Left renal pelvis (tissue), 4 donors: Measurements from ENCODE around the gene SMIM13. TPM values are rescaled to one million over a fixed set of nuclear protein-coding genes. Genes with fewer than 3 reads are reported as not detected.
A peak's percentile ranks its signal among the peaks of the same experiment; 100 is the strongest.

Experiments
- DNase-seq, 4 donors: peaks; one replicate each; pipeline ENCODE4 v3.0.0-alpha.2; 2013; ENCODE audit warnings: low read depth in 4 of 4, low spot score in 3 of 4
- polyA plus RNA-seq, 4 donors: library from polyadenylated mRNA; unstranded; fragments of 120-200 nt; gene quantifications; one replicate each; pipeline ENCODE4 v1.2.1, GENCODE V29; 2013; ENCODE audit not compliant: insufficient read length in 4 of 4

The SMIM13 gene
- polyA plus RNA-seq, 4 donors = 16.6 to 21.6 (median 18.8) TPM

DNA sequence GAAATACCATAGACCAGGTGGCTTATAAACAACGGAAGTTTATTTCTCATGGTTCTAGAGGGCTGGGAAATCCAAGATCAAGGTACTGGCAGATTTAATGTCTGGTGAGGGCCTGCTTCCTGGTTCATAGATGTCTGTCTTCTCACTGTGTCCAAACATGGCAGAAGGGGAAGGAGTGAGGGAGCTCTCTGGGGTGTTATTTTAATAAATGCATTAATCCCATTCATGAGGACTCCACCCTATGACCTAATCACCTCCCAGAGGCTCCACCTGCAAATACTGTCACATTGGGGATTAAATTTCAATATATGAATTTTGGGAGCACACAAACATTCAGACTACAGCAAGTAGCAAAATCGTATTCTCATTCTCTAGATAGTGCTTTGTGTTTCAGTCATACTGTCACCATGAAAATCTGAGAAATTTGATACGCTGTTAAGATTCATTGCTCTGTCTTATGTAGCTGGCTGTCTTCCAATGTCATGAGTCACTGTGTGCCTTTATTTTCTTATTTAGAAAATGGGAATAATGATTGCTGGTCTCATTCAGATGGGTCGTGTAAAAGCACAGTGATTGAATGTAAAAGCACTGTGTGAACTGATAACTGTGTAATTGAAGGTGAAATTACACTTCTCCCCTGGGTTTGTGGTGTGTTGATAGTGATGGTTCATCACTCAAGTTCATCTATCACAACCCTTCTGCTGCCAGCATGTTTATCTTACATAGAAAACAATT is 26.8 kb downstream of the SMIM13 start:
- no peak for DNase-seq

DNA sequence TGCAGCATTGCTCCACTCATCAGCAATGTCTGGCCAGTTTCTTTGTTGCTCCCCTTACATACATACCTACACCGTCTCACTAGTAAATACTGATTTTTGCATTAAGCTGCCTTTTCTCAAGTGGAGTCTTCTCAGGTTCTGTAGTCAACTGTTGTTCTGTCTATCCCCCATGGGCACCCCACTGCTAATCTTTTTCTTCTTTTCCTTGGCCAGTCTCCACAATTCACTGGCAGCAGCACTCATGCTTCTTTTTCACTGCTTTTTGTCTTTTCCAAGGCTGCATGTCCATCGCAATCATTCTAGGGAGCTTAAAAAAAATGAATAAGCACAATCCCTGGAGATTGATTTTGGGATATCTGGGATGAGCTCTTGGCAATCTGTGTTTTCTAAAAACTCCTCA is 28.2 kb downstream of the SMIM13 start:
- DNase-seq = no peak

- DNase-seq = no peak
Observed at GRCh38 chr6:11122380-11122779, 28.7 kb downstream of the SMIM13 start.

DNA sequence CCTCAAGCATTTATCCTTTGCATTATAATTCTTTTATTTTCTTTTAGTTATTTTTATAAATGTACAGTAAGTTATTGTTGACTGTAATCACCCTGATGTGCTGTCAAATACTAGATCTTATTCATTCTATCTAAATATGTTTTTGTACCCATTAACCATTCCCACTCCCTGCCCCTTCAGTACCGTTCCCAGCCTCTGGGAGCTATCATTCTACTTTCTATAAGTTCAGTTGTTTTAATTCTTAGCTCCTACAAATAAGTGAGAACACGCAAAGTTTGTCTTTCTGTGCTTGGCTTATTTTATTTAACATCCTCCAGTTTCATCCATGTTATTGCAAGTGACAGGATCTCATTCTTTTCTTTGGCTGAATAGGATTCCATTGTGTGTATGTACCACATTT is 30.3 kb downstream of the SMIM13 start:
- DNase-seq = no peak

GRCh38 chr6:11126876-11127275 is 33.2 kb downstream of the SMIM13 start:
- DNase-seq = no peak

DNA sequence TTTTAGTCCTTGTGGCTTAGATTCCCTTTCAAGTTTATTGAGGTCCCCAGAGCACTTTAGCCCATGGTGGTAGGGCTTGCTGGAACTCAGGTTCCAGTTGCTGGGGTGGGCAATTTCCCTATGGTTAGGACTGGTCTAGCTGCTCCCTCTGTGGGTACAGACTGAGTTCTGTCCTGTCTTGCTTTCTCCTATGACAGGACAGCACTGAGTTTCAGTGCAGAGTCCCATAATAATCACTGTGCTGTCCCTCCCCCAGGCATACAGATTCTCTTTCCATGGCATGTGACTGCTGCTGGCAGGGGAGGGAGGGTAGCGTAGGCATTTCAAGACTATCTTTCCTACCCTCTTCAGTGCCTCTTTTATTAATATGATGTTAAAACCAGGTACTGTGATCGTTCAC is 35.0 kb downstream of the SMIM13 start:
- no peak for DNase-seq

DNA sequence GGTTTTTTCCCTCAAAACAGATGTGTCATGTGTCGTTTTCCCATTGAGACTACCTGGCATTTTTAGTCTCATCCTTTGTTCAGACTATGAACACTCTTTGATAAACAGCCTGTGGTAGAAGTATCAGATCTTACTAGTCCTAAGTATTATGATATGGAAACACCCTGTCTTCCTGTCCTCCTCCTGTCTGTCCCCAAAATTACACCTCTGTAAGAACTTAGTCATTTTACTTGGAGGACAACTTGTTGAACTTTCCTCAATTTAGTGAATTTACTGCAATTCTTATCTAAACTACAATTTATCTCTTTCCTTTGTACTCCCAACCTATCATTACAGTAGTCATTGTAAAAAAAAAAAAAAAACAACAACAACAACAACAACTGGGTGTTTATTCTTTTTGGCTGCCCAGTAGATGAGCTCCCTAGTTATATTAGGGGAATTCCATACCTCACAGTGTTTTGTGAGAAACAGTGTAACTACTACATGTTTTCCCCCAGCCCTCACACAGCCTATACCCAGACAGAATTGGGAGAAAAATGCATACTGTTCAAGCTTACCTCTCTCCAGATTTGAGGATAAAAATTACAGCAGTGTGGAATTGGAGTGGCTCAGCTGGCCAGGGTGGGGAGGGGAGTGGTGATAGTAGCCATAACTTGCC is 36.4 kb downstream of the SMIM13 start:
- no peak for DNase-seq

DNA sequence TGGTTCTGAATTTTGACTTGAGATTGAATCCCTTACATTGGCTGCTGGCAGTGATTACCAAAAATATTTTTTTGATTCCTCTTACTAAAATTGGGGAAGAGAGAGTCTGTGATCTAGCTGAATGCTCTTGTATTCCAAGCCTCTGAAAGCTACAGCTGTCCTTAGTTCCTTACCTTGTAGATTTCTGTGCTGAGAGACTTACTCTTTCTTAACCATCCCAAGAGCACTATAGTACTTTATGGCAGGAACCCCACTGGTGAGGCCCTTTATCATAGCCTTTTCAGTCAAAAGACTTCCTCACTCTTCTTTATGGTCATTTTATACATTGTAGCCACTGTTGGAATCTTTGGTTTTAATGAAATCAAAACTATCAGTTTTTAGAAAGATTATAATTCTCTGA is 37.0 kb downstream of the SMIM13 start:
- DNase-seq = no peak

DNA sequence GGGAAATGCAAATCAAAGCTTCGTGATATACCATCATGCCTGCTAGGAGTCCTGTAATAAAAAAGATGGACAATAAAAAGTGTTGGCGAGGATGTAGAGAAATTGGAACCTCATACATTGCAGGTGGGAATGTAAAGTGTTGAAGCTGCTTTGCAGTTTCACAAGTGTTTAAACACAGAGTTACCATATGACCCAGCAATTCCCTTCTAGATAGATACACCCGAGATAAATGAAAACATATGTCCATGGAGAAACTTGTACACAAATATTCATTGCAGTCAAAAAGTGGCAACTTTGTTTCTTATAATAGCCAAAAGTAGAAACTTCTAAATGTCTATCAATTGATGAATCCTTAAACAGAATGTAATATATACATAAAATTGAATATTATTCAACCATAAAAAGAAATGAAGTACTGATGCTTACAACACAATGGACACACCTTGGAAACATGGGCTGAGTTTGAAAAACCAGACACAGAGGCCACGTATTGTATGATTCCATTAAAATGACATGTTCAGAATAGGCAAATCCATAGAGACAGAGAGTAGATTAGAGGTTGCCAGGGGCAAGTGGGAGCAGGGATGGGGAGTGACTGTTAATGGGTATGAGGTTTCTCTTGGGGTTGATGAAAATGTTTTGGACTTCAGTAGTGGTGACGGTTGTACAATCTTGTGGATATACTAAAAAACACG is 38.7 kb downstream of the SMIM13 start:
- no peak for DNase-seq

DNA sequence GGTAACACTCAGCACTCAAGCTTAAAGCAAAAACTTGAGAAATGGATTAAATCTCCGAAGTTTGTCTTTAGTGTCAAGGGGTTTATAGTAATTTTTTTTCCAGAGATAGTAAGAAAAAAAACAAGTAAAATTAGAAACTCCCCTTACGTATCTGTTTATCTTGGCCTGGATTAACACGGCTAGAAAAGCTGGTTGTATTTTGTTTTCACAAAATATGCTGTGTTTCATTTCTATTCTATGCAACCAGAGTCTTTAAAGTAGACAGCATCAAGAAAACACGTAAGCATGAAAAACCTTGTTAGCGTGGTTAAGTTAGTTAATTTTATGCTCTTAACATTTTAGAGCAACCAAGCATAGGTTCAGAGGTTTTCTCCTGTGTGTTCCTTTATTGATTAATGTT is 39.6 kb downstream of the SMIM13 start:
- no peak for DNase-seq

GRCh38 chr6:11136809-11137208 is 43.2 kb downstream of the SMIM13 start:
- DNase-seq = no peak

- DNase-seq = no peak
Observed at GRCh38 chr6:11139051-11139960, 45.7 kb downstream of the SMIM13 start.

GRCh38 chr6:11140056-11140455 is 46.4 kb downstream of the SMIM13 start:
- DNase-seq = no peak

- no peak for DNase-seq
Observed at GRCh38 chr6:11141295-11141694, 47.7 kb downstream of the SMIM13 start.

DNA sequence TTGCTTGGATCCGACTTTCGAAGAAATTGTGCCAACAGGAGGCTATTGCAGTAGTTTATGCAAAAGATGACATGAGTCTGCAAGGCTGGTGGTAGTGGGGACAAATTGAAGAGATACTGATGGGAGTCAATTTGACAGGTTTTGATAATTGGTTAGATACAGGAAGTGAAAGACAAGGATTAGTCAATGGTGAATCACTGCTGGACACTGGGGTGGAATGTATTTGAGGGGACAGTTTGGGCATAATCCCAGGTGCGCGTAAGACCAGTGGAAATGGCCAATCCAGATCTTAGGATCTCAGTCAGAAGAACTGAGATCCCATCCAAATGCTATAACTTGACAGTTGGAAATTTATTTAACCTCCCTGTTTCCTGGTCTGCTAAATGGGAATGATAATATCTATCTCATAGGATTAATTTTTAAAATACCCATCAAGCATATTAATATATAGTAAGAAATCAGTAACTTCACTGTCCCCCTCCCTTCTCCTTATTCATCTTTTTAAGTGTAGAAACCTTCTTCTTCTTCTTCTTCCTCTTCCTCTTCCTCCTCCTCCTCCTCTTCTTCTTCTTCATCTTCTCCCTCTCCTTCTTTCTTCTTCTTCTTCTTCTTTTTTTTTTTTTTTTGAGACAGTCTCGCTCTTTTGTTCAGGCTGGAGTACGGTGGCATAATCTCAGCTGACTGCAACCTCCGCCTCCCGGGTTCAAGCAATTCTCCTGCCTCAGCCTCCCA is 48.8 kb downstream of the SMIM13 start:
- DNase-seq = no peak

GRCh38 chr6:11143394-11144371 is 50.0 kb downstream of the SMIM13 start:
- DNase-seq = no peak

DNA sequence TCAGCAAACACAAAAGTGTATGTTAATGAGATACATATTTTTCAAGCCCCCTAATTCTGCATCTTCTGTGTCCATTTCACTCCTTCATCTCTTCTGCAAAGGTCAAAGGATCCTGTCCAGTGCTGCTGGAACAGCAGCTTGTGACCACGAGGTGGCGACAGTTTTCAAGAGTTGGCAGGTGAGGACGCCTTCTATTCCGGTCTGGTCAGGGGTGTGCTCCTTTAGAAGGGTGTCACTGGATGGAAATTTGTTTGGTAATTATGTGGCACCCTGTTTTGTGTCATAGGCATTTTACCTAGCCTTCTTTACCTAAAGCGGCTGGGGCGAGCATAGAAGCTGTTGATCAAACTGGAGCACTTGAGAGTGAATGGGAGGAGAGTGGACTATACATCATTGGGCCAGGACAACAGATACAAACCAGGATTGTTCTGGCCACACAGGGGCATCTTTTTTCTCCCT is 50.8 kb downstream of the SMIM13 start:
- DNase-seq = peak; percentile 36 to 55 (median 52)

GRCh38 chr6:11146117-11146826 is 52.6 kb downstream of the SMIM13 start:
- DNase-seq = no peak
